IMR-90 (cell line): ENCODE results near the gene IFIT1. TPM values are rescaled to one million over a fixed set of nuclear protein-coding genes. Genes with fewer than 3 reads are reported as not detected.

Experiments
- ATAC-seq: fragments of 200-7000 bp; cut with Tn5 transposase; 2 replicates; pipeline ENCODE4 v1.9.1; 2020; ENCODE audit warnings: low read depth, mild to moderate bottlenecking, moderate library complexity
- BruUV-seq: library from RNA; stranded (reverse); fragments of 400-500 nt; replicated peaks from 2 replicates; lab custom pipeline; 2021; lab: Mats Ljungman, UMichigan
- CTCF ChIA-PET: fragments of 300-600 bp; formaldehyde crosslinking; extraction: SDS; loops from one replicate; lab custom pipeline; 2021; ENCODE audit warnings: antibody characterized with exemption; lab: Yijun Ruan, JAX
- POLR2A ChIA-PET: fragments of 300-600 bp; sonication (Branson Sonifier 250); formaldehyde crosslinking; loops from one replicate; lab custom pipeline; 2022; ENCODE audit warnings: antibody characterized with exemption; ENCODE audit not compliant: unreplicated experiment; lab: Charles Lee
- DNase-seq: peaks from one replicate; pipeline ENCODE4 v3.0.0; 2013
- H2AFZ ChIP-seq: replicated peaks from 2 replicates; pipeline ENCODE3; 2013; ENCODE audit warnings: low read length, mild to moderate bottlenecking; ENCODE audit not compliant: poor library complexity
- H2AK5ac ChIP-seq: 2 replicates; pipeline ENCODE4 v1.6.1; 2013; ENCODE audit warnings: low read depth, low read length, inconsistent platforms
- H2AK9ac ChIP-seq: replicated peaks from 2 replicates; pipeline ENCODE3; 2013; ENCODE audit warnings: mild to moderate bottlenecking, low read depth, low read length, moderate library complexity; ENCODE audit not compliant: poor library complexity
- H2BK120ac ChIP-seq: 2 replicates; pipeline ENCODE4 v1.6.1; 2013; ENCODE audit warnings: low read depth, low read length, inconsistent platforms
- H2BK15ac ChIP-seq: 3 replicates; pipeline ENCODE4 v1.6.1; 2013; ENCODE audit warnings: low read depth, low read length, inconsistent platforms
- H2BK20ac ChIP-seq: 2 replicates; pipeline ENCODE4 v1.6.1; 2013; ENCODE audit warnings: low read depth, mild to moderate bottlenecking, inconsistent platforms, low read length, moderate library complexity
- H2BK5ac ChIP-seq: 2 replicates; pipeline ENCODE4 v1.6.1; 2013; ENCODE audit warnings: mild to moderate bottlenecking, low read depth, low read length, inconsistent platforms; ENCODE audit not compliant: poor library complexity, severe bottlenecking
- H3K14ac ChIP-seq: replicated peaks from 2 replicates; pipeline ENCODE4 v1.6.1; 2013; ENCODE audit warnings: low read depth, low read length, inconsistent platforms
- H3K18ac ChIP-seq: 2 replicates; pipeline ENCODE4 v1.6.1; 2013; ENCODE audit warnings: low read depth, low read length, control low read depth
- H3K23ac ChIP-seq: 2 replicates; pipeline ENCODE4 v1.6.1; 2013; ENCODE audit warnings: low read depth, low read length, inconsistent platforms
- H3K27ac ChIP-seq: 2 replicates; pipeline ENCODE4 v1.5.1; 2013; ENCODE audit warnings: mild to moderate bottlenecking, control low read depth, low read length; ENCODE audit not compliant: insufficient read depth
- H3K27me3 ChIP-seq: 2 replicates; pipeline ENCODE4 v1.6.1; 2013; ENCODE audit warnings: low read length; ENCODE audit not compliant: control insufficient read depth, insufficient read depth
- H3K36me3 ChIP-seq: 2 replicates; pipeline ENCODE4 v1.6.1; 2013; ENCODE audit warnings: low read length, mixed read lengths; ENCODE audit not compliant: control insufficient read depth, insufficient read depth
- H3K4ac ChIP-seq: 2 replicates; pipeline ENCODE4 v1.6.1; 2013; ENCODE audit warnings: low read depth, low read length, inconsistent platforms
- H3K4me1 ChIP-seq: 2 replicates; pipeline ENCODE4 v1.6.1; 2013; ENCODE audit warnings: low read length, mixed read lengths; ENCODE audit not compliant: control insufficient read depth, insufficient read depth
- H3K4me2 ChIP-seq: 2 replicates; pipeline ENCODE4 v1.6.1; 2013; ENCODE audit warnings: low read depth, mild to moderate bottlenecking, control low read depth, low read length, moderate library complexity
- H3K4me3 ChIP-seq: 2 replicates; pipeline ENCODE4 v1.5.1; 2013; ENCODE audit warnings: low read depth, mild to moderate bottlenecking, control low read depth, low read length, moderate library complexity; ENCODE audit not compliant: insufficient read depth
- H3K56ac ChIP-seq: 2 replicates; pipeline ENCODE4 v1.6.1; 2013; ENCODE audit warnings: low read length, inconsistent platforms; ENCODE audit not compliant: insufficient read depth; ENCODE audit errors: extremely low read depth
- H3K79me1 ChIP-seq, 2 experiments: 2 replicates each; pipeline ENCODE4 v1.6.1; 2013; ENCODE audit warnings: low read length in 2 of 2, inconsistent platforms in 1 of 2, low read depth in 1 of 2
- H3K9ac ChIP-seq: 2 replicates; pipeline ENCODE4 v1.6.1; 2013; ENCODE audit warnings: low read depth, low read length, control low read depth
- H3K9me1 ChIP-seq: 2 replicates; pipeline ENCODE4 v1.6.1; 2013; ENCODE audit warnings: low read length, inconsistent platforms; ENCODE audit not compliant: insufficient read depth
- H3K9me3 ChIP-seq: 2 replicates; pipeline ENCODE4 v1.6.1; 2013; ENCODE audit warnings: low read length; ENCODE audit not compliant: control insufficient read depth, insufficient read depth
- H4K20me1 ChIP-seq: 2 replicates; pipeline ENCODE4 v1.6.1; 2013; ENCODE audit warnings: low read length, inconsistent platforms; ENCODE audit not compliant: insufficient read depth
- H4K5ac ChIP-seq: 2 replicates; pipeline ENCODE4 v1.6.1; 2013; ENCODE audit warnings: mild to moderate bottlenecking, low read depth, low read length, control low read depth
- H4K8ac ChIP-seq, 2 experiments: 2 replicates each; pipeline ENCODE4 v1.6.1; 2013; ENCODE audit warnings: low read depth in 2 of 2, low read length in 2 of 2, control low read depth in 1 of 2, inconsistent platforms in 1 of 2
- H4K91ac ChIP-seq: 2 replicates; pipeline ENCODE4 v1.6.1; 2013; ENCODE audit warnings: low read depth, low read length, inconsistent platforms; ENCODE audit not compliant: insufficient read depth
- MAZ ChIP-seq: IDR thresholded peaks from 2 replicates; pipeline ENCODE4 v1.6.1; 2012; ENCODE audit warnings: low read depth, mild to moderate bottlenecking, low read length, improper control_type of control experiment, moderate library complexity, borderline replicate concordance
- SMC3 ChIP-seq: fragments of 150-350 bp; IDR thresholded peaks from 2 replicates; pipeline ENCODE4 v1.6.1; 2016; ENCODE audit warnings: low read depth, mild to moderate bottlenecking, antibody characterized with exemption, low read length, moderate library complexity
- WGBS, 2 experiments: methylation state at CpG; one replicate each; pipeline versions ENCODE4 v1.1.5 to v1.1.7; 2013; ENCODE audit warnings: missing lambda C conversion rate in 2 of 2; ENCODE audit not compliant: insufficient read length in 1 of 2; ENCODE audit errors: extremely low coverage in 2 of 2; 5-methylcytosine and 5-hydroxymethylcytosine counted together
- dilution Hi-C: fragments of 300-500 bp; cut with HindIII; formaldehyde crosslinking; loops from one replicate; pipeline ENCODE4 v1.14.3; 2018; ENCODE audit warnings: low sequenced_read_pairs; ENCODE audit not compliant: unreplicated experiment
- in situ Hi-C: fragments of 300-500 bp; cut with MboI; formaldehyde crosslinking; loops from 3 replicates; pipeline ENCODE4 v1.14.3; 2019; ENCODE audit warnings: low sequenced_read_pairs, inconsistent platforms, mixed read lengths
- intact Hi-C: fragments of 100-400 bp; cut with micrococcal nuclease; formaldehyde crosslinking; loops from 2 replicates; pipeline ENCODE4 v1.10.0; 2022
- polyA plus RNA-seq, 3 experiments: library from polyadenylated mRNA; depleted of rRNA; stranded (reverse); fragments of >200 nt; gene quantifications; 2 replicates each; pipeline ENCODE4 v1.2.3, GENCODE V29; 2012; ENCODE audit warnings: low replicate concordance in 1 of 3
- total RNA-seq: library from RNA; depleted of rRNA; stranded (reverse); fragments of >200 nt; gene quantifications from 2 replicates; pipeline ENCODE4 v1.2.3, GENCODE V29; 2012
- TF ChIP-seq, protein P1 (sequence below): conservative IDR thresholded peaks from 2 replicates; pipeline ENCODE4 v1.5.1; 2012; ENCODE audit warnings: mild to moderate bottlenecking, low read depth, low read length, improper control_type of control experiment
- TF ChIP-seq, protein P2 (sequence below): fragments of 150-350 bp; IDR thresholded peaks from 2 replicates; pipeline ENCODE4 v1.6.1; 2016; ENCODE audit warnings: low read depth, mild to moderate bottlenecking, low read length, moderate library complexity, borderline replicate concordance

Gene IFIT1
- total and polyA plus RNA-seq, 2 of the 4 experiments (the other 2 are of a cell fraction): 6.1 to 6.8 TPM

DNA sequence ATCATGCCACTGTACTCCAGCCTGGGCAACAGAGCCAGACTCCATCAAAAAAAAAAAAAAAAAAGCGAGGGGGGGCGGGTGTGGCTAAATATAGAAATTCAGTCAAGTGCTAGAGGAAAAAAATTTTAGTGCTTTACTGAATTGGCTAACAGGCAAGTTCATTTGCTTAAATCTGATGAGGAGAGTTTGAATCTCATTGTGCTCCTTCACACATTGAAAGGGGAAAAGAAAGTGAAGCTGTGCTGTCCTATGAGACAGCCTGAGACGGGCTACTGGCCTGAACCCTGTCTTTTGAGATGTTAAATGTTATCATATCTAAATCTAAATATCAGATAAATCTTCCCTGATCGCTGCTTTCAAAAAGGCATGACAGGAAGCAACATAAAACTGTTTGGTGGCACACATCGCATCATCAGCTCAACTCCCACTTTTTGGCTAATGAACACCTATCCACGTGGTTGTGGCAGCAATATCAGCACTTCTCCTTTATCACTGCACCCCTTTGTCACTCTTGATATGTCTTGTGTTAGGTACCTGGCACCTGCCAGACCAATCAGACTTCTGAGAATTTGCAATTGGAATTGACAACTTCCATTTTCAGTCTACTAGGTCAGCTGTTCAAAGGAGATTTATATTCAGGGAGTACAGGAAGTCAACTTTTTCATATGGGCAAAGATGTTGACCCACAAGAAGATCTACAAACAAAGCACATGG is 28.5 kb upstream of the IFIT1 start:
- WGBS, 2 experiments: 100% methylated on average over 1 of the region's 6 CpGs; no CpG with 5 or more reads in 1 of the 2 experiments
- no TSS peak for BruUV-seq
- Histone ChIP-seq H3K27me3 (no peaks in the 10 kb centered on the region), H3K4ac (no peak overlapping the region), H2BK5ac (no peak overlapping the region), H3K23ac (no peak overlapping the region), H3K9me3 (no peaks in the 10 kb centered on the region), H3K56ac (no peak overlapping the region), H2AFZ (no peak overlapping the region), H2BK15ac (no peak overlapping the region), H2AK9ac (no peak overlapping the region), H4K8ac (no peak overlapping the region), H3K4me2 (no peak overlapping the region), H2BK120ac (no peak overlapping the region), H4K5ac (no peak overlapping the region), H4K20me1 (no peaks in the 10 kb centered on the region), H3K9ac (no peak overlapping the region), H3K4me1 (no peaks in the 10 kb centered on the region), H2BK20ac (no peak overlapping the region), H3K79me1 (no peaks in the 10 kb centered on the region), H3K9me1 (no peaks in the 10 kb centered on the region), H3K27ac (no peak overlapping the region), H3K4me3 (no peak overlapping the region), H3K36me3 (no peaks in the 10 kb centered on the region), H4K91ac (no peak overlapping the region), H2AK5ac (no peak overlapping the region), H3K18ac (no peak overlapping the region), H3K14ac (no peak overlapping the region)
- in situ Hi-C loops: no loop called here
- ChIA-PET CTCF (no interaction called here), POLR2A (no interaction called here)
- dilution Hi-C loops: no loop called here
- DNase-seq: no peak
- no peak for ATAC-seq
- TF ChIP-seq MAZ: no peak
- TF ChIP-seq, protein P1, sequence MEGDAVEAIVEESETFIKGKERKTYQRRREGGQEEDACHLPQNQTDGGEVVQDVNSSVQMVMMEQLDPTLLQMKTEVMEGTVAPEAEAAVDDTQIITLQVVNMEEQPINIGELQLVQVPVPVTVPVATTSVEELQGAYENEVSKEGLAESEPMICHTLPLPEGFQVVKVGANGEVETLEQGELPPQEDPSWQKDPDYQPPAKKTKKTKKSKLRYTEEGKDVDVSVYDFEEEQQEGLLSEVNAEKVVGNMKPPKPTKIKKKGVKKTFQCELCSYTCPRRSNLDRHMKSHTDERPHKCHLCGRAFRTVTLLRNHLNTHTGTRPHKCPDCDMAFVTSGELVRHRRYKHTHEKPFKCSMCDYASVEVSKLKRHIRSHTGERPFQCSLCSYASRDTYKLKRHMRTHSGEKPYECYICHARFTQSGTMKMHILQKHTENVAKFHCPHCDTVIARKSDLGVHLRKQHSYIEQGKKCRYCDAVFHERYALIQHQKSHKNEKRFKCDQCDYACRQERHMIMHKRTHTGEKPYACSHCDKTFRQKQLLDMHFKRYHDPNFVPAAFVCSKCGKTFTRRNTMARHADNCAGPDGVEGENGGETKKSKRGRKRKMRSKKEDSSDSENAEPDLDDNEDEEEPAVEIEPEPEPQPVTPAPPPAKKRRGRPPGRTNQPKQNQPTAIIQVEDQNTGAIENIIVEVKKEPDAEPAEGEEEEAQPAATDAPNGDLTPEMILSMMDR: no peak
- TF ChIP-seq, protein P2, sequence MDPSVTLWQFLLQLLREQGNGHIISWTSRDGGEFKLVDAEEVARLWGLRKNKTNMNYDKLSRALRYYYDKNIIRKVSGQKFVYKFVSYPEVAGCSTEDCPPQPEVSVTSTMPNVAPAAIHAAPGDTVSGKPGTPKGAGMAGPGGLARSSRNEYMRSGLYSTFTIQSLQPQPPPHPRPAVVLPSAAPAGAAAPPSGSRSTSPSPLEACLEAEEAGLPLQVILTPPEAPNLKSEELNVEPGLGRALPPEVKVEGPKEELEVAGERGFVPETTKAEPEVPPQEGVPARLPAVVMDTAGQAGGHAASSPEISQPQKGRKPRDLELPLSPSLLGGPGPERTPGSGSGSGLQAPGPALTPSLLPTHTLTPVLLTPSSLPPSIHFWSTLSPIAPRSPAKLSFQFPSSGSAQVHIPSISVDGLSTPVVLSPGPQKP: no peak
- no peak for TF ChIP-seq SMC3
- intact Hi-C loops: no loop called here
